Right renal pelvis (tissue), 4 donors: Measurements from ENCODE around the gene DNAH8. TPM values are rescaled to one million over a fixed set of nuclear protein-coding genes. Genes with fewer than 3 reads are reported as not detected.

Source experiments
- DNase-seq, 4 donors: peaks; one replicate each; pipeline ENCODE4 v3.0.0-alpha.2; 2013; ENCODE audit warnings: low read depth in 4 of 4, low spot score in 3 of 4, missing footprints in 1 of 4
- polyA plus RNA-seq, 4 donors: library from polyadenylated mRNA; unstranded; fragments of 120-200 nt; gene quantifications; one replicate each; pipeline ENCODE4 v1.2.1, GENCODE V29; 2013; ENCODE audit not compliant: insufficient read length in 4 of 4

Gene DNAH8
- polyA plus RNA-seq, 4 donors: 0.17 to 0.49 (median 0.26) TPM

- DNase-seq: no peak
Measured at GRCh38 chr6:38824243-38824894, 109.3 kb downstream of the DNAH8 start.

GRCh38 chr6:38827024-38827423 is 111.9 kb downstream of the DNAH8 start:
- DNase-seq: no peak

- no peak for DNase-seq
Measured at GRCh38 chr6:38831865-38832264, 116.8 kb downstream of the DNAH8 start.

- DNase-seq: no peak
Measured at GRCh38 chr6:38833320-38833719, 118.2 kb downstream of the DNAH8 start.

- no peak for DNase-seq
Measured at GRCh38 chr6:38836585-38836984, 121.5 kb downstream of the DNAH8 start.

GRCh38 chr6:38837101-38837500 is 122.0 kb downstream of the DNAH8 start:
- DNase-seq: no peak

- no peak for DNase-seq
Measured at GRCh38 chr6:38843798-38844197, 128.7 kb downstream of the DNAH8 start.

- DNase-seq: no peak
Measured at GRCh38 chr6:38845931-38846330, 130.8 kb downstream of the DNAH8 start.

GRCh38 chr6:38846361-38846760 is 131.2 kb downstream of the DNAH8 start:
- DNase-seq: no peak

- DNase-seq: no peak
Measured at GRCh38 chr6:38846844-38847243, 131.7 kb downstream of the DNAH8 start.

GRCh38 chr6:38847497-38847896 is 132.4 kb downstream of the DNAH8 start:
- no peak for DNase-seq

- no peak for DNase-seq
Measured at GRCh38 chr6:38848760-38849159, 133.6 kb downstream of the DNAH8 start.

- no peak for DNase-seq
Measured at GRCh38 chr6:38852215-38852614, 137.1 kb downstream of the DNAH8 start.

GRCh38 chr6:38853236-38853635 is 138.1 kb downstream of the DNAH8 start:
- DNase-seq: no peak

GRCh38 chr6:38856492-38856891 is 141.4 kb downstream of the DNAH8 start:
- no peak for DNase-seq

GRCh38 chr6:38857815-38858214 is 142.7 kb downstream of the DNAH8 start:
- no peak for DNase-seq

- DNase-seq: no peak
Measured at GRCh38 chr6:38860041-38860440, 144.9 kb downstream of the DNAH8 start.

GRCh38 chr6:38861926-38862401 is 146.9 kb downstream of the DNAH8 start:
- peak in 1 of 4 donors; percentile 27 for DNase-seq

- DNase-seq: no peak
Measured at GRCh38 chr6:38865521-38866174, 150.5 kb downstream of the DNAH8 start.

GRCh38 chr6:38867726-38868125 is 152.6 kb downstream of the DNAH8 start:
- DNase-seq: no peak

- DNase-seq: peak; percentile 32 to 54 (median 46)
Measured at GRCh38 chr6:38871741-38872568, 156.8 kb downstream of the DNAH8 start.
